Activated CD4-positive, alpha-beta T cell treated with anti-CD3 and anti-CD28 coated beads, Interleukin-2, amount 50 U/mL, for 1 hour (primary cell): ENCODE data around the gene OBSL1.
A peak's percentile ranks its signal among the peaks of the same experiment; 100 is the strongest.

ENCODE experiments used
- DNase-seq: peaks from one replicate; pipeline ENCODE4 v3.0.0-alpha.2; 2020

OBSL1 gene

GRCh38 chr2:219565130-219566080 lies 5.9 kb downstream of the OBSL1 start:
- no peak for DNase-seq

- DNase-seq: no peak
Observed at GRCh38 chr2:219563271-219563928, 7.9 kb downstream of the OBSL1 start.

GRCh38 chr2:219562049-219563020 lies 9.0 kb downstream of the OBSL1 start:
- no peak for DNase-seq

GRCh38 chr2:219561179-219562048 lies 9.9 kb downstream of the OBSL1 start:
- DNase-seq: no peak

- no peak for DNase-seq
Observed at GRCh38 chr2:219560893-219561178, 10.5 kb downstream of the OBSL1 start.

- no peak for DNase-seq
Observed at GRCh38 chr2:219560037-219560892, 11.1 kb downstream of the OBSL1 start.

- no peak for DNase-seq
Observed at GRCh38 chr2:219559156-219559915, 12.0 kb downstream of the OBSL1 start.

- DNase-seq: no peak
Observed at GRCh38 chr2:219557791-219558785, 13.3 kb downstream of the OBSL1 start.

- DNase-seq: no peak
Observed at GRCh38 chr2:219557320-219557719, 14.0 kb downstream of the OBSL1 start.

- no peak for DNase-seq
Observed at GRCh38 chr2:219556413-219556812, 14.9 kb downstream of the OBSL1 start.

GRCh38 chr2:219555956-219556355 lies 15.4 kb downstream of the OBSL1 start:
- no peak for DNase-seq

GRCh38 chr2:219554350-219554749 lies 17.0 kb downstream of the OBSL1 start:
- DNase-seq: no peak

- no peak for DNase-seq
Observed at GRCh38 chr2:219553463-219553963, 17.8 kb downstream of the OBSL1 start.

GRCh38 chr2:219553168-219553417 lies 18.2 kb downstream of the OBSL1 start:
- no peak for DNase-seq

GRCh38 chr2:219552382-219553167 lies 18.8 kb downstream of the OBSL1 start:
- DNase-seq: peak; percentile 74

GRCh38 chr2:219551441-219552381 lies 19.6 kb downstream of the OBSL1 start:
- DNase-seq: no peak

GRCh38 chr2:219549619-219550018 lies 21.7 kb downstream of the OBSL1 start:
- no peak for DNase-seq
